Mesenchymal stem cell (in vitro differentiated cells and primary cell): ENCODE measurements around the gene NR4A2.

ENCODE experiments used
- DNase-seq: peaks from one replicate; pipeline ENCODE4 v3.0.0-alpha.2; 2013
- H2AFZ ChIP-seq: one replicate; pipeline ENCODE4 v1.6.1; 2013; ENCODE audit warnings: low read depth, mild to moderate bottlenecking, control low read depth, inconsistent platforms, low read length, moderate library complexity
- H2AK5ac ChIP-seq: 2 replicates; pipeline ENCODE4 v1.6.1; 2013; ENCODE audit warnings: low read length, moderate library complexity, mild to moderate bottlenecking, inconsistent platforms; ENCODE audit not compliant: severe bottlenecking
- H2BK120ac ChIP-seq: one replicate; pipeline ENCODE4 v1.6.1; 2013; ENCODE audit warnings: low read depth, mild to moderate bottlenecking, inconsistent platforms, low read length, moderate library complexity
- H2BK12ac ChIP-seq, 2 experiments: one replicate each; pipeline ENCODE4 v1.6.1; 2013; ENCODE audit warnings: inconsistent platforms in 2 of 2, low read length in 2 of 2, mild to moderate bottlenecking in 2 of 2, moderate library complexity in 2 of 2, control low read depth in 1 of 2
- H2BK15ac ChIP-seq: one replicate; pipeline ENCODE4 v1.6.1; 2013; ENCODE audit warnings: mild to moderate bottlenecking, low read depth, inconsistent platforms; ENCODE audit not compliant: poor library complexity, severe bottlenecking
- H2BK5ac ChIP-seq: 2 replicates; pipeline ENCODE4 v1.6.1; 2013; ENCODE audit warnings: low read depth, mild to moderate bottlenecking, low read length, control low read depth, inconsistent platforms; ENCODE audit not compliant: poor library complexity, severe bottlenecking
- H3K14ac ChIP-seq, 2 experiments: one replicate each; pipeline ENCODE4 v1.6.1; 2013; ENCODE audit warnings: inconsistent platforms in 2 of 2, low read length in 2 of 2, control low read depth in 1 of 2, mild to moderate bottlenecking in 1 of 2, moderate library complexity in 1 of 2
- H3K18ac ChIP-seq, 2 experiments: one replicate each; pipeline ENCODE4 v1.6.1; 2013; ENCODE audit warnings: inconsistent platforms in 2 of 2, low read length in 2 of 2, control low read depth in 1 of 2, low read depth in 1 of 2, mild to moderate bottlenecking in 1 of 2
- H3K23ac ChIP-seq, 2 experiments: one replicate each; pipeline ENCODE4 v1.6.1; 2013; ENCODE audit warnings: inconsistent platforms in 2 of 2, low read length in 2 of 2, mild to moderate bottlenecking in 2 of 2, moderate library complexity in 2 of 2, control low read depth in 1 of 2
- H3K27ac ChIP-seq: 2 replicates; pipeline ENCODE4 v1.5.1; 2013; ENCODE audit warnings: mild to moderate bottlenecking, moderate library complexity, low read length, control low read depth, inconsistent platforms; ENCODE audit not compliant: poor library complexity, severe bottlenecking
- H3K27me3 ChIP-seq, 2 experiments: 2 replicates each; pipeline versions ENCODE4 v1.6.1 to v1.7.0; 2013; ENCODE audit warnings: low read length in 2 of 2, mild to moderate bottlenecking in 2 of 2, moderate library complexity in 2 of 2, control low read depth in 1 of 2, inconsistent platforms in 1 of 2; ENCODE audit not compliant: control insufficient read depth in 1 of 2, insufficient read depth in 1 of 2
- H3K36me3 ChIP-seq, 2 experiments: 2 replicates each; pipeline versions ENCODE4 v1.6.1 to v1.7.0; 2013; ENCODE audit warnings: low read length in 2 of 2, control low read depth in 1 of 2, inconsistent platforms in 1 of 2, low read depth in 1 of 2, mild to moderate bottlenecking in 1 of 2; ENCODE audit not compliant: insufficient read depth in 2 of 2, control insufficient read depth in 1 of 2
- H3K4ac ChIP-seq, 2 experiments: one replicate each; pipeline ENCODE4 v1.6.1; 2013; ENCODE audit warnings: inconsistent platforms in 2 of 2, low read length in 2 of 2, mild to moderate bottlenecking in 2 of 2, moderate library complexity in 2 of 2, control low read depth in 1 of 2, low read depth in 1 of 2
- H3K4me1 ChIP-seq: 2 replicates; pipeline ENCODE4 v1.6.1; 2013; ENCODE audit warnings: low read depth, low read length, control low read depth; ENCODE audit not compliant: control insufficient read depth, insufficient read depth
- H3K4me2 ChIP-seq: 2 replicates; pipeline ENCODE4 v1.6.1; 2013; ENCODE audit warnings: low read length, mild to moderate bottlenecking, inconsistent platforms; ENCODE audit not compliant: poor library complexity, severe bottlenecking
- H3K4me3 ChIP-seq, 2 experiments: 2 replicates each; pipeline versions ENCODE4 v1.5.1 to v1.7.0; 2013; ENCODE audit warnings: low read length in 2 of 2, mild to moderate bottlenecking in 2 of 2, control low read depth in 1 of 2, low read depth in 1 of 2; ENCODE audit not compliant: insufficient read depth in 1 of 2
- H3K79me1 ChIP-seq: replicated peaks from 2 replicates; pipeline ENCODE4 v1.6.1; 2013; ENCODE audit warnings: mild to moderate bottlenecking, control low read depth, low read length, inconsistent platforms; ENCODE audit not compliant: poor library complexity, severe bottlenecking
- H3K9ac ChIP-seq: 2 replicates; pipeline ENCODE4 v1.7.0; 2013; ENCODE audit warnings: mild to moderate bottlenecking, low read length, moderate library complexity
- H3K9me3 ChIP-seq: 2 replicates; pipeline ENCODE4 v1.7.0; 2013; ENCODE audit warnings: mild to moderate bottlenecking, low read length; ENCODE audit not compliant: control insufficient read depth
- H4K8ac ChIP-seq: one replicate; pipeline ENCODE4 v1.6.1; 2013; ENCODE audit warnings: inconsistent platforms, mild to moderate bottlenecking, low read length, moderate library complexity
- H4K91ac ChIP-seq: one replicate; pipeline ENCODE4 v1.6.1; 2013; ENCODE audit warnings: mild to moderate bottlenecking, low read length, inconsistent platforms
- WGBS: methylation state at CpG from one replicate; pipeline ENCODE4 v1.1.7; 2013; ENCODE audit warnings: mixed read lengths; 5-methylcytosine and 5-hydroxymethylcytosine counted together

The NR4A2 gene

GRCh38 chr2:156306821-156307220 is 25.7 kb downstream of the NR4A2 start:
- no peak overlapping the region for H2BK5ac ChIP-seq
- no peak overlapping the region for H2BK12ac ChIP-seq
- no peak overlapping the region for H2BK120ac ChIP-seq
- no peak overlapping the region for H2BK15ac ChIP-seq
- no peak overlapping the region for H3K4me2 ChIP-seq
- no peaks in the 10 kb centered on the region for H3K9me3 ChIP-seq
- H4K8ac ChIP-seq, result no peak overlapping the region
- WGBS, result 78% methylated on average over 1 of the region's 1 CpG
- no peak overlapping the region for H3K18ac ChIP-seq
- H3K4me3 ChIP-seq, result no peak overlapping the region
- no peak overlapping the region for H3K14ac ChIP-seq
- no peak for DNase-seq
- no peaks in the 10 kb centered on the region for H3K4me1 ChIP-seq
- no peak overlapping the region for H2AK5ac ChIP-seq
- peaks cover 0 to 3% of the 10 kb centered on the region in 2 experiments for H3K27me3 ChIP-seq
- no peak overlapping the region for H3K23ac ChIP-seq
- H3K27ac ChIP-seq, result no peak overlapping the region
- no peaks in the 10 kb centered on the region for H3K79me1 ChIP-seq
- H3K9ac ChIP-seq, result no peak overlapping the region
- H3K4ac ChIP-seq, result no peak overlapping the region
- no peak overlapping the region for H4K91ac ChIP-seq
- no peaks in the 10 kb centered on the region for H3K36me3 ChIP-seq
- H2AFZ ChIP-seq, result no peak overlapping the region

DNA sequence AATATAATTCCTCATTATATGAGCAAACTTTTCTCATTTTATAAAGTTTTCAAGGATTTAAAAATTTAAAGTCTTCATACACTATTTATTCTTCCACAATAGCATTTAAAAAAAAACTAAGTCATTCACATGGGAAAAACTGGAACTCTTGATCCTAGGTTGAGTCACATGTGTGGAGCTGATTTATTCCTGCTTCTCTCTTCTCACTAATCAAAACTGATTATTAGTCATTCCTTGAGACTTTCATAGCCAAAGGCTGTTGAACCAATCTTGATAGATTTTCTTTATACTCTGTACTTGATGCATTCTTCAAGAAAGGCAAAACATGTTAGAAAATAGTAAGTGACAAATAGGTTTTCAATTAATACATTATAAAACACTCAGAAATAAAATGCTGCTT is 27.4 kb downstream of the NR4A2 start:
- no peak overlapping the region for H4K91ac ChIP-seq
- no peak overlapping the region for H3K4ac ChIP-seq
- no peak overlapping the region for H3K9ac ChIP-seq
- H2BK15ac ChIP-seq, result no peak overlapping the region
- no peak overlapping the region for H3K27ac ChIP-seq
- no peak overlapping the region for H3K18ac ChIP-seq
- no peak overlapping the region for H3K23ac ChIP-seq
- no peak overlapping the region for H3K4me3 ChIP-seq
- no peak overlapping the region for H3K14ac ChIP-seq
- no peak overlapping the region for H4K8ac ChIP-seq
- no peak overlapping the region for H2AFZ ChIP-seq
- no peak overlapping the region for H2AK5ac ChIP-seq
- H3K4me1 ChIP-seq, result no peaks in the 10 kb centered on the region
- peaks cover 0 to 3% of the 10 kb centered on the region in 2 experiments for H3K27me3 ChIP-seq
- DNase-seq, result no peak
- no peak overlapping the region for H2BK12ac ChIP-seq
- H3K36me3 ChIP-seq, result no peaks in the 10 kb centered on the region
- no peaks in the 10 kb centered on the region for H3K79me1 ChIP-seq
- H3K9me3 ChIP-seq, result peaks cover 3% of the 10 kb centered on the region
- H2BK5ac ChIP-seq, result no peak overlapping the region
- H3K4me2 ChIP-seq, result no peak overlapping the region
- H2BK120ac ChIP-seq, result no peak overlapping the region

DNA sequence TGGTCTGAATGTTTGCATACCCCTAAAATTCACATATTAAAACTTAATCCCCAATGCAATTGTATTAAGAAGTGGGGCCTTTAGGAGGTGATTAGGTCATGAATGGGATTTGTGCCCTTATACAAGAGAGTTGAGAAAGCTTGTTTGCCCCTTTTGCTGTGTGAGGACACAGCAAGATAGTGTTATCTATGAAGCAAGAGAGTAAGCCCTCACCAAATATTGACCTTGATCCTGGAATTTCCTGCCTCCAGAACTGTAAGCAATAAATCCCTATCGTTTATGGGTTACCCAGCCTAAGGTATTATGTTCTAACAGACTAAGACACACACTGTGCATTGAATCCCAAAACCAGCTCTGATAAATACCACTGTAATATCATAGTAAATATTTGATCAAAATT is 32.2 kb downstream of the NR4A2 start:
- Histone ChIP-seq H3K9me3 (peaks cover 8% of the 10 kb centered on the region), H2BK15ac (no peak overlapping the region)
- 43% methylated on average over 1 of the region's 1 CpG for WGBS

DNA sequence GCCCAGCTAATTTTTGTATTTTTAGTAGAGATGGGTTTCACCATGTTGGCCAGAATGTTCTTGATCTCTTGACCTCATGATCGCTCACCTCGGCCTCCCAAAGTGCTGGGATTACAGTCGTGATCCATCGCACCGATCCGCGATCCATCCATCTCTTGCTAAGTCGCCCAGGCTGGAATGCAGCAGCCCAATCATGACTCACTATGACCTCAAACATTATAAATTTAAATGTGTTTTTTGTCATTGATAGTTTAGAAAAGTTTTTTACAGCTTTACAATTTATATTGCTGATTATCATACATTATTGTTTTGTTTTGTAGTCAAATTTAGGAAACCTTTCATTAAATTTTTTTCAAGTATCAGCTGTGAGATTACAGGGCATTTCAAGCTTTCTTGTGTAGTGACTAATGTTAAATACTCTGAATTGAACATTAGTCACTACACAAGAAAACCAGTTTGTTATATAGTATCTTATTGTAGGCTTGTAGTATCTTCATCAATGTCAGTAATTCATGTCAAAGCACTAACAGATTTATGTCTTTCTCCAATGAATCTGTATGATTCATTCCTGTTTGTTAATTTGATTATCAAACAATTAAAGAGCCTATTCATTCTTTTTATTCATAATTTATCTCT is 37.5 kb downstream of the NR4A2 start:
- no peak overlapping the region for H3K4me2 ChIP-seq
- no peaks in the 10 kb centered on the region for H3K27me3 ChIP-seq
- no peak overlapping the region for H3K27ac ChIP-seq
- H4K8ac ChIP-seq, result no peak overlapping the region
- H3K4ac ChIP-seq, result no peak overlapping the region
- H2BK12ac ChIP-seq, result no peak overlapping the region
- no peak for DNase-seq
- H3K36me3 ChIP-seq, result no peaks in the 10 kb centered on the region
- no peak overlapping the region for H2BK15ac ChIP-seq
- no peak overlapping the region for H3K18ac ChIP-seq
- no peaks in the 10 kb centered on the region for H3K4me1 ChIP-seq
- H3K14ac ChIP-seq, result no peak overlapping the region
- H3K79me1 ChIP-seq, result no peaks in the 10 kb centered on the region
- no peak overlapping the region for H3K9ac ChIP-seq
- 83% methylated on average over 3 of the region's 8 CpGs for WGBS
- H3K23ac ChIP-seq, result no peak overlapping the region
- no peak overlapping the region for H3K4me3 ChIP-seq
- peaks cover 5% of the 10 kb centered on the region for H3K9me3 ChIP-seq
- H2BK5ac ChIP-seq, result no peak overlapping the region
- no peak overlapping the region for H2BK120ac ChIP-seq
- H4K91ac ChIP-seq, result no peak overlapping the region
- no peak overlapping the region for H2AK5ac ChIP-seq
- no peak overlapping the region for H2AFZ ChIP-seq

More for the DNA sequence above, 32.2 kb downstream of the NR4A2 start:
- no peaks in the 10 kb centered on the region for H3K36me3 ChIP-seq
- no peak overlapping the region for H3K14ac ChIP-seq
- no peak overlapping the region for H2AK5ac ChIP-seq
- no peak overlapping the region for H4K8ac ChIP-seq
- no peak overlapping the region for H2AFZ ChIP-seq
- H2BK5ac ChIP-seq, result no peak overlapping the region
- no peak overlapping the region for H3K27ac ChIP-seq
- no peaks in the 10 kb centered on the region for H3K27me3 ChIP-seq
- H3K23ac ChIP-seq, result no peak overlapping the region
- no peak overlapping the region for H3K18ac ChIP-seq
- no peak overlapping the region for H3K4ac ChIP-seq
- no peak overlapping the region for H4K91ac ChIP-seq
- H2BK120ac ChIP-seq, result no peak overlapping the region
- no peak overlapping the region for H3K4me2 ChIP-seq
- no peak overlapping the region for H3K9ac ChIP-seq
- DNase-seq, result no peak
- no peak overlapping the region for H2BK12ac ChIP-seq
- H3K4me3 ChIP-seq, result no peak overlapping the region
- no peaks in the 10 kb centered on the region for H3K79me1 ChIP-seq
- H3K4me1 ChIP-seq, result no peaks in the 10 kb centered on the region
